PFSK-1 (cell line): ENCODE data around the gene AFDN.

ENCODE experiments used
- FOXP2 ChIP-seq: optimal IDR thresholded peaks from 2 replicates; pipeline ENCODE3; 2011; ENCODE audit warnings: borderline replicate concordance, control low read depth, inconsistent platforms; ENCODE audit not compliant: insufficient read depth; ENCODE audit errors: extremely low read length, extremely low read depth
- POLR2AphosphoS5 ChIP-seq: IDR thresholded peaks from 2 replicates; pipeline ENCODE4 v1.6.1; 2012; ENCODE audit warnings: low read depth, mild to moderate bottlenecking, control low read depth, low read length, moderate library complexity
- SIN3A ChIP-seq: IDR thresholded peaks from 2 replicates; pipeline ENCODE4 v1.6.1; 2012; ENCODE audit warnings: mild to moderate bottlenecking, low read length, moderate library complexity, borderline replicate concordance; ENCODE audit not compliant: insufficient read depth
- TAF1 ChIP-seq: IDR thresholded peaks from 2 replicates; pipeline ENCODE4 v1.6.1; 2012; ENCODE audit warnings: low read length, control low read depth, borderline replicate concordance; ENCODE audit not compliant: insufficient read depth
- TF ChIP-seq, protein P1 (sequence below), 2 experiments: IDR thresholded peaks; 2 replicates each; pipeline versions ENCODE4 v1.6.1 to v1.8.0; 2011 to 2012; ENCODE audit warnings: low read depth in 2 of 2, low read length in 2 of 2, control low read depth in 1 of 2, inconsistent platforms in 1 of 2, mild to moderate bottlenecking in 1 of 2, moderate library complexity in 1 of 2; ENCODE audit not compliant: insufficient read depth in 1 of 2

The AFDN gene

DNA sequence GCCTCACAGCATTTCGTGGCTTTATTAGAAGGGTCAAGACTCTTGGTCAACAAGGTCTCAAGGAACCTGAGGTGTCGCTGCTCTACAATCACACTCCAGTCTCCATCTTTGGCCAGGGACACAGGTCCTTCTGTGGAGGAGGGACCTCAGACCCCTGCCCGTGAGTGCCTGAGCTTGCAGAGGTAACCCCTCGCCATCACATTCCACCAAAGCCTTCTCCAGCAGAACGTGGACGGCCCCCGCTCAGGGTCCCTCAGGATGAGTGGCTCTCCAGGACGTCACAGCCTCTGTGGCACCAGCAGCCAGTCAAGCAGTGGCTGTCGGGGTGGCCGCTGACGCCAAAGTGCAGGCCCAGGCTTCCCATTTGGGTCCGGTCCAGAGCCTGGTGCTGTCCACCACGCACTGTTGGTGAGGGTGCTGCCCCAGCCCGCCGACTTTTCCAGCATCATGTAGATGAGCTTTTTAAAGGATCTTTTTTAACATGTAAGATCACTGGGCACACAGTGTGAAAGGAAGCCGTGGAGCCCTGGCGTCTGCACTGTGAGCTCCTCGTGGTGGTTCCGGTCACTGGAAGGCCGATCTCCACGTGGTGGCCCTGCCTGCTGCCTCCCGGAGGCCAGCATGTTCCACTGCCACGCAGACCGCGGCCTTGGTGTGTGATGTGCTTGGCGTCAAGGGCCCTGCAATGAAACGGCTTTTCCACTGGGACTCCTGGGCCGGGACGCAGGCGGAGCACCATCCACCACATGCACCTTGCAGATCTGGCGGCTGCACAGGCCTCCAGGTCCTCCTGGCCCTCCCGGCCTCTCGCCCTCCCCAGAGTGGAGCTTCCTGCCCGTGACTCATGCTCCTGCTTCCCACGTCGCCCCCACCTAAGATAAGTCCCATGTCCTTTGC, 162.5 kb downstream of the AFDN start:
- TF ChIP-seq POLR2AphosphoS5 (no peak), SIN3A (no peak), FOXP2 (no peak), TAF1 (no peak)
- TF ChIP-seq, protein P1, sequence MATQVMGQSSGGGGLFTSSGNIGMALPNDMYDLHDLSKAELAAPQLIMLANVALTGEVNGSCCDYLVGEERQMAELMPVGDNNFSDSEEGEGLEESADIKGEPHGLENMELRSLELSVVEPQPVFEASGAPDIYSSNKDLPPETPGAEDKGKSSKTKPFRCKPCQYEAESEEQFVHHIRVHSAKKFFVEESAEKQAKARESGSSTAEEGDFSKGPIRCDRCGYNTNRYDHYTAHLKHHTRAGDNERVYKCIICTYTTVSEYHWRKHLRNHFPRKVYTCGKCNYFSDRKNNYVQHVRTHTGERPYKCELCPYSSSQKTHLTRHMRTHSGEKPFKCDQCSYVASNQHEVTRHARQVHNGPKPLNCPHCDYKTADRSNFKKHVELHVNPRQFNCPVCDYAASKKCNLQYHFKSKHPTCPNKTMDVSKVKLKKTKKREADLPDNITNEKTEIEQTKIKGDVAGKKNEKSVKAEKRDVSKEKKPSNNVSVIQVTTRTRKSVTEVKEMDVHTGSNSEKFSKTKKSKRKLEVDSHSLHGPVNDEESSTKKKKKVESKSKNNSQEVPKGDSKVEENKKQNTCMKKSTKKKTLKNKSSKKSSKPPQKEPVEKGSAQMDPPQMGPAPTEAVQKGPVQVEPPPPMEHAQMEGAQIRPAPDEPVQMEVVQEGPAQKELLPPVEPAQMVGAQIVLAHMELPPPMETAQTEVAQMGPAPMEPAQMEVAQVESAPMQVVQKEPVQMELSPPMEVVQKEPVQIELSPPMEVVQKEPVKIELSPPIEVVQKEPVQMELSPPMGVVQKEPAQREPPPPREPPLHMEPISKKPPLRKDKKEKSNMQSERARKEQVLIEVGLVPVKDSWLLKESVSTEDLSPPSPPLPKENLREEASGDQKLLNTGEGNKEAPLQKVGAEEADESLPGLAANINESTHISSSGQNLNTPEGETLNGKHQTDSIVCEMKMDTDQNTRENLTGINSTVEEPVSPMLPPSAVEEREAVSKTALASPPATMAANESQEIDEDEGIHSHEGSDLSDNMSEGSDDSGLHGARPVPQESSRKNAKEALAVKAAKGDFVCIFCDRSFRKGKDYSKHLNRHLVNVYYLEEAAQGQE (IDR thresholded peaks at IDR 0.05; ENCODE audit: insufficient read depth in 1 of 2, low read depth in 2 of 2, low read length in 2 of 2) = no peak

DNA sequence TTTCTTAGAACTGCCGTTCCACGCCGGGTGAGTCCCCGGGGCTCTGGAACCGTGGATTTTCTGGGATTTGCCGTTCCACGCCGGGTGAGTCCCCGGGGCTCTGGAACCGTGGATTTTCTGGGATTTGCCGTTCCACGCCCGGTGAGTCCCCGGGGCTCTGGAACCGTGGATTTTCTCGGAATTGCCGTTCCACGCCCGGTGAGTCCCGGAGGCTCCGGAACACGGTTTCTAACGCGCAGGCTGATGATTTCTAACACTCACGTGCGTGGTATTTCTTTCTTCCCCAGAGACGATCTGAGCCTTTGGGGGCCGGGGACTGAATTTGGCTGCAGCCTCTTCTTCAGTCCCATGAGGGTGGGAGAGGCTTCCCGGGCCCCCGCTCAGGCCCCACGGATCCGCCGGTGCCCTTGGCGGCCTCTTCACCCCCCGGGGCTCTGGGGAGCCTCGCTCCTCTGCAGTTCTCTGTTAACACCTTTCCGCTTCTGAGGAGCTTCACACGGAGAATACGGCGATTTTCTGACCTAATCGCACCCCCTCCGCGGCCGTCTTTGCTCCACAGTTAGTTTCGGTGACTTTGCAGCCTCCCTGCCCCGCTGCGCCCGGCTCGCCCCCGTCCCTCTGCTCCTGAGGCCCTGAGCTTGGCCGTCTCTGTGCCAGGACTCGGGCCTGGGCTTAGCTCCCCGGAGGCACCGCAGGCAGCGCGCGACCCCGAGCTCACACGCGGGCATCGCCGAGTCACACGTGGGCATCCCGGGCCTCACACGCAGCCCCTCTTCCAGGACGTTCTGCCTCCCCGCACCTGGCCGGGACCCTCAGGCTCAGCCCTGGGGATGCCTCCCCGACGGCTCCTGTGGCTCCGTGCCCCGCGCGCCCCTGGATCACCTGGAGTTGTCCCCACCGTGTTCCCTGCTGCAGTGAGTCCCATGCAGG, 163.6 kb downstream of the AFDN start:
- no peak for TF ChIP-seq POLR2AphosphoS5
- TF ChIP-seq, protein P1 (IDR thresholded peaks at IDR 0.05; ENCODE audit: insufficient read depth in 1 of 2, low read depth in 2 of 2, low read length in 2 of 2) = no peak
- TF ChIP-seq TAF1 = no peak
- no peak for TF ChIP-seq FOXP2
- TF ChIP-seq SIN3A = no peak

- TF ChIP-seq, protein P1 (IDR thresholded peaks at IDR 0.05; ENCODE audit: insufficient read depth in 1 of 2, low read depth in 2 of 2, low read length in 2 of 2) = no peak
- TF ChIP-seq POLR2AphosphoS5 = no peak
- TF ChIP-seq FOXP2 = no peak
- no peak for TF ChIP-seq TAF1
- no peak for TF ChIP-seq SIN3A
These were observed 166.5 kb downstream of the AFDN start for GRCh38 chr6:167993169-167993568.

DNA sequence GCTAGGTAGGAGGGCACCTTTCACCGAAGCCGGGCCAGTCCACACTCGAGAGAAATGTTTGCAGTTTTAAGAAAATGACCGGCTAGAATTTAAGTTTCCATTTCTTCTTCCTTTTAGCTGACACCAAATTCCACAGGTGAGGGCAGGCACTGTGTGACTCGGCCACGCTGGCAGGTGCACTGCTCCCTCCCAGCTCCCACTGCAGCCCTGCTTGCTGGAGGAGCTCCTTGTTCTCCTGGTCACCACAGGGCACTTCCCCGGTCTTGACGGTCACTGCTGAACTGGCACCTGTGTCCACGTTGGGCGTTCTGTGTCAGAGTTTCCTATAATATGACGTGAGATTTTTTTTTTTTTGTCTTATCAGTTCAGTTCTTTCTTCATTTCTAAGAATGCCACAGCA, 167.1 kb downstream of the AFDN start:
- TF ChIP-seq SIN3A = no peak
- TF ChIP-seq POLR2AphosphoS5 = no peak
- no peak for TF ChIP-seq FOXP2
- TF ChIP-seq TAF1 = no peak
- TF ChIP-seq, protein P1 (IDR thresholded peaks at IDR 0.05; ENCODE audit: insufficient read depth in 1 of 2, low read depth in 2 of 2, low read length in 2 of 2) = no peak
